ENCODE measurements around the gene RNF213.
A peak's percentile ranks its signal among the peaks of the same experiment; 100 is the strongest.
"Not testable (repeated sequence)": the region's sequence is repeated elsewhere in the genome, so short reads cannot be mapped to it uniquely, and the experiment has no call there.

Gene RNF213

GRCh38 chr17:80272366-80272765, 11.7 kb downstream of the RNF213 start:
- no peaks in the 10 kb centered on the region for H3K27me3 ChIP-seq (ENCODE audit: insufficient read depth, low read length)
- no peak for TF ChIP-seq CTCF (IDR thresholded peaks at IDR 0.05; ENCODE audit: low read length)
- TF ChIP-seq EZH2 (IDR thresholded peaks at IDR 0.05; ENCODE audit: borderline replicate concordance, low read length): no peak
- H3F3A ChIP-seq (ENCODE audit: insufficient read depth, low read length): no peaks in the 10 kb centered on the region
- no peaks in the 10 kb centered on the region for H3K79me2 ChIP-seq (ENCODE audit: insufficient read depth, low read length)
- H3K27ac ChIP-seq (ENCODE audit: low read depth, low read length, poor library complexity, severe bottlenecking): no peak overlapping the region
- no peak overlapping the region for H2AFZ ChIP-seq (ENCODE audit: low read length)
- no peak overlapping the region for H3K9ac ChIP-seq (ENCODE audit: low read length)
- H3K9me3 ChIP-seq (ENCODE audit: low read length): no peaks in the 10 kb centered on the region
- H3K36me3 ChIP-seq (ENCODE audit: insufficient read depth, low read length): 0 out of 2 replicates have a peak, but pooled peaks cover 11% of the 10 kb centered on the region
- H3K9me2 ChIP-seq (ENCODE audit: low read depth, low read length): no peaks in the 10 kb centered on the region
- H3K4me3 ChIP-seq (ENCODE audit: low read depth, low read length, poor library complexity, severe bottlenecking): no peak overlapping the region
- no peak overlapping the region for H3K4me2 ChIP-seq (ENCODE audit: low read length)
- no peaks in the 10 kb centered on the region for H4K20me1 ChIP-seq (ENCODE audit: insufficient read depth, low read length)
- H3K4me1 ChIP-seq (ENCODE audit: insufficient read depth, low read length, severe bottlenecking): no peaks in the 10 kb centered on the region

- no peaks in the 10 kb centered on the region for H3K79me2 ChIP-seq (ENCODE audit: insufficient read depth, low read length)
These were observed 13.7 kb downstream of the RNF213 start for GRCh38 chr17:80274331-80274730.

GRCh38 chr17:80274871-80275449, 14.3 kb downstream of the RNF213 start:
- Histone ChIP-seq H3K79me2 (ENCODE audit: insufficient read depth, low read length) (no peaks in the 10 kb centered on the region), H3F3A (ENCODE audit: insufficient read depth, low read length) (no peaks in the 10 kb centered on the region), H3K27me3 (ENCODE audit: insufficient read depth, low read length) (no peaks in the 10 kb centered on the region), H3K9me2 (ENCODE audit: low read depth, low read length) (no peaks in the 10 kb centered on the region), H3K4me1 (ENCODE audit: insufficient read depth, low read length, severe bottlenecking) (no peaks in the 10 kb centered on the region), H3K4me2 (ENCODE audit: low read length) (no peak overlapping the region), H3K27ac (ENCODE audit: low read depth, low read length, poor library complexity, severe bottlenecking) (no peak overlapping the region), H3K36me3 (ENCODE audit: insufficient read depth, low read length) (no peaks in the 10 kb centered on the region), H4K20me1 (ENCODE audit: insufficient read depth, low read length) (no peaks in the 10 kb centered on the region), H3K9ac (ENCODE audit: low read length) (no peak overlapping the region), H3K4me3 (ENCODE audit: low read depth, low read length, poor library complexity, severe bottlenecking) (no peak overlapping the region), H2AFZ (ENCODE audit: low read length) (no peak overlapping the region), H3K9me3 (ENCODE audit: low read length) (no peaks in the 10 kb centered on the region)
- TF ChIP-seq EZH2 (IDR thresholded peaks at IDR 0.05; ENCODE audit: borderline replicate concordance, low read length): no peak
- no peak for TF ChIP-seq CTCF (IDR thresholded peaks at IDR 0.05; ENCODE audit: low read length)

More at GRCh38 chr17:80274331-80274730, 13.7 kb downstream of the RNF213 start:
- H4K20me1 ChIP-seq (ENCODE audit: insufficient read depth, low read length): no peaks in the 10 kb centered on the region
- no peak overlapping the region for H3K4me2 ChIP-seq (ENCODE audit: low read length)
- H3K4me3 ChIP-seq (ENCODE audit: low read depth, low read length, poor library complexity, severe bottlenecking): no peak overlapping the region
- TF ChIP-seq CTCF (IDR thresholded peaks at IDR 0.05; ENCODE audit: low read length) (no peak), EZH2 (IDR thresholded peaks at IDR 0.05; ENCODE audit: borderline replicate concordance, low read length) (no peak)
- no peaks in the 10 kb centered on the region for H3K9me2 ChIP-seq (ENCODE audit: low read depth, low read length)
- H3F3A ChIP-seq (ENCODE audit: insufficient read depth, low read length): no peaks in the 10 kb centered on the region
- no peak overlapping the region for H3K9ac ChIP-seq (ENCODE audit: low read length)
- H3K27me3 ChIP-seq (ENCODE audit: insufficient read depth, low read length): no peaks in the 10 kb centered on the region
- no peaks in the 10 kb centered on the region for H3K4me1 ChIP-seq (ENCODE audit: insufficient read depth, low read length, severe bottlenecking)
- no peaks in the 10 kb centered on the region for H3K9me3 ChIP-seq (ENCODE audit: low read length)
- 0 out of 2 replicates have a peak, but pooled peaks cover 3% of the 10 kb centered on the region for H3K36me3 ChIP-seq (ENCODE audit: insufficient read depth, low read length)
- H3K27ac ChIP-seq (ENCODE audit: low read depth, low read length, poor library complexity, severe bottlenecking): no peak overlapping the region
- H2AFZ ChIP-seq (ENCODE audit: low read length): no peak overlapping the region

- not testable (repeated sequence) for H3K36me3 ChIP-seq (ENCODE audit: insufficient read depth, low read length); H4K20me1 ChIP-seq (ENCODE audit: insufficient read depth, low read length); H3K79me2 ChIP-seq (ENCODE audit: insufficient read depth, low read length); H3K4me1 ChIP-seq (ENCODE audit: insufficient read depth, low read length, severe bottlenecking); H3K9me2 ChIP-seq (ENCODE audit: low read depth, low read length); H3F3A ChIP-seq (ENCODE audit: insufficient read depth, low read length); H3K9me3 ChIP-seq (ENCODE audit: low read length); H2AFZ ChIP-seq (ENCODE audit: low read length); H3K27me3 ChIP-seq (ENCODE audit: insufficient read depth, low read length); H3K9ac ChIP-seq (ENCODE audit: low read length); H3K4me2 ChIP-seq (ENCODE audit: low read length); H3K4me3 ChIP-seq (ENCODE audit: low read depth, low read length, poor library complexity, severe bottlenecking)
- H3K27ac ChIP-seq (ENCODE audit: low read depth, low read length, poor library complexity, severe bottlenecking): peak overlapping the region; percentile 36
These were observed 15.2 kb downstream of the RNF213 start for GRCh38 chr17:80275857-80276256.
